HG03135 (cell line): ENCODE data around the gene SH3RF3.

ENCODE experiments used
- ATAC-seq: cut with Tn5 transposase; IDR thresholded peaks from one replicate; pipeline ENCODE4 v1.9.1; 2021; ENCODE audit warnings: mild to moderate bottlenecking, moderate library complexity; ENCODE audit not compliant: unreplicated experiment

SH3RF3 gene

GRCh38 chr2:109422758-109423500 is 293.9 kb downstream of the SH3RF3 start:
- no peak for ATAC-seq

GRCh38 chr2:109423556-109424359 is 294.8 kb downstream of the SH3RF3 start:
- ATAC-seq = no peak

GRCh38 chr2:109425411-109425810 is 296.4 kb downstream of the SH3RF3 start:
- ATAC-seq = no peak

GRCh38 chr2:109427661-109428091 is 298.7 kb downstream of the SH3RF3 start:
- no peak for ATAC-seq

GRCh38 chr2:109428281-109428680 is 299.3 kb downstream of the SH3RF3 start:
- ATAC-seq = no peak

- ATAC-seq = no peak
Measured at GRCh38 chr2:109428841-109429566, 300.0 kb downstream of the SH3RF3 start.

GRCh38 chr2:109429567-109430328 is 300.7 kb downstream of the SH3RF3 start:
- no peak for ATAC-seq

GRCh38 chr2:109430329-109430636 is 301.3 kb downstream of the SH3RF3 start:
- ATAC-seq = no peak

- no peak for ATAC-seq
Measured at GRCh38 chr2:109432421-109432820, 303.4 kb downstream of the SH3RF3 start.

GRCh38 chr2:109433486-109433885 is 304.5 kb downstream of the SH3RF3 start:
- no peak for ATAC-seq

- ATAC-seq = no peak
Measured at GRCh38 chr2:109433926-109434325, 304.9 kb downstream of the SH3RF3 start.

GRCh38 chr2:109434351-109434750 is 305.3 kb downstream of the SH3RF3 start:
- ATAC-seq = no peak

- no peak for ATAC-seq
Measured at GRCh38 chr2:109435066-109435690, 306.2 kb downstream of the SH3RF3 start.

GRCh38 chr2:109435901-109436598 is 307.0 kb downstream of the SH3RF3 start:
- no peak for ATAC-seq

- ATAC-seq = no peak
Measured at GRCh38 chr2:109436610-109437225, 307.7 kb downstream of the SH3RF3 start.

GRCh38 chr2:109437325-109438090 is 308.5 kb downstream of the SH3RF3 start:
- no peak for ATAC-seq

- ATAC-seq = no peak
Measured at GRCh38 chr2:109438146-109438545, 309.1 kb downstream of the SH3RF3 start.

GRCh38 chr2:109438773-109439389 is 309.9 kb downstream of the SH3RF3 start:
- no peak for ATAC-seq
